Loucy (cell line): ENCODE measurements around the gene ANKRD10.

ENCODE experiments used
- H2AFZ ChIP-seq: fragments of 200-600 bp; sonication (generic); 2 replicates; pipeline ENCODE4 v1.6.0; 2016; ENCODE audit warnings: antibody characterized with exemption, mild to moderate bottlenecking, low read length, moderate library complexity
- H3F3A ChIP-seq: fragments of 200-600 bp; 2 replicates; pipeline ENCODE4 v1.6.0; 2016; ENCODE audit warnings: antibody characterized with exemption, low read depth, mild to moderate bottlenecking
- H3K27me3 ChIP-seq: fragments of 200-600 bp; sonication (generic); 2 replicates; pipeline ENCODE4 v1.6.1; 2014; ENCODE audit warnings: low read length, mild to moderate bottlenecking; ENCODE audit not compliant: insufficient read depth, poor library complexity, severe bottlenecking
- H3K36me3 ChIP-seq: fragments of 200-600 bp; sonication (generic); 2 replicates; pipeline ENCODE4 v1.6.1; 2016; ENCODE audit warnings: low read length; ENCODE audit not compliant: insufficient read depth
- H3K4me1 ChIP-seq: fragments of 200-600 bp; sonication (generic); 2 replicates; pipeline ENCODE4 v1.5.1; 2014; ENCODE audit warnings: low read length, mild to moderate bottlenecking; ENCODE audit not compliant: insufficient read depth, poor library complexity, severe bottlenecking
- H3K4me2 ChIP-seq: fragments of 200-600 bp; sonication (generic); 2 replicates; pipeline ENCODE4 v1.6.0; 2014; ENCODE audit warnings: antibody characterized with exemption, low read length, low read depth, mild to moderate bottlenecking; ENCODE audit not compliant: poor library complexity, severe bottlenecking
- H3K4me3 ChIP-seq: fragments of 200-600 bp; sonication (generic); 2 replicates; pipeline ENCODE4 v1.5.1; 2014; ENCODE audit warnings: low read length, mild to moderate bottlenecking, mixed read lengths; ENCODE audit not compliant: poor library complexity, severe bottlenecking
- H3K79me2 ChIP-seq: fragments of 200-600 bp; sonication (generic); 2 replicates; pipeline ENCODE4 v1.6.1; 2014; ENCODE audit warnings: low read length; ENCODE audit not compliant: insufficient read depth
- H3K9ac ChIP-seq: fragments of 200-600 bp; sonication (generic); 2 replicates; pipeline ENCODE4 v1.6.0; 2014; ENCODE audit warnings: mild to moderate bottlenecking, low read depth, low read length, moderate library complexity; ENCODE audit not compliant: poor library complexity, severe bottlenecking
- H3K9me2 ChIP-seq: fragments of 200-600 bp; sonication (generic); replicated peaks from 2 replicates; pipeline ENCODE4 v1.6.1; 2016; ENCODE audit warnings: low read depth, low read length, mixed read lengths
- H3K9me3 ChIP-seq: fragments of 200-600 bp; sonication (generic); 2 replicates; pipeline ENCODE4 v1.6.1; 2014; ENCODE audit warnings: mild to moderate bottlenecking, antibody characterized with exemption, low read length, low read depth; ENCODE audit not compliant: insufficient read depth
- H4K20me1 ChIP-seq: fragments of 200-600 bp; sonication (generic); 2 replicates; pipeline ENCODE4 v1.6.0; 2014; ENCODE audit warnings: antibody characterized with exemption, low read length, mild to moderate bottlenecking; ENCODE audit not compliant: insufficient read depth, poor library complexity, severe bottlenecking
- EZH2phosphoT487 ChIP-seq: fragments of 200-600 bp; IDR thresholded peaks from 2 replicates; pipeline ENCODE4 v1.6.1; 2018; ENCODE audit warnings: antibody characterized with exemption, mild to moderate bottlenecking, moderate library complexity, borderline replicate concordance
- TF ChIP-seq, protein P1 (sequence below): fragments of 200-600 bp; sonication (generic); conservative IDR thresholded peaks from 2 replicates; pipeline ENCODE4 v1.5.1; 2014; ENCODE audit warnings: mild to moderate bottlenecking, antibody characterized with exemption, low read length

Gene ANKRD10

DNA sequence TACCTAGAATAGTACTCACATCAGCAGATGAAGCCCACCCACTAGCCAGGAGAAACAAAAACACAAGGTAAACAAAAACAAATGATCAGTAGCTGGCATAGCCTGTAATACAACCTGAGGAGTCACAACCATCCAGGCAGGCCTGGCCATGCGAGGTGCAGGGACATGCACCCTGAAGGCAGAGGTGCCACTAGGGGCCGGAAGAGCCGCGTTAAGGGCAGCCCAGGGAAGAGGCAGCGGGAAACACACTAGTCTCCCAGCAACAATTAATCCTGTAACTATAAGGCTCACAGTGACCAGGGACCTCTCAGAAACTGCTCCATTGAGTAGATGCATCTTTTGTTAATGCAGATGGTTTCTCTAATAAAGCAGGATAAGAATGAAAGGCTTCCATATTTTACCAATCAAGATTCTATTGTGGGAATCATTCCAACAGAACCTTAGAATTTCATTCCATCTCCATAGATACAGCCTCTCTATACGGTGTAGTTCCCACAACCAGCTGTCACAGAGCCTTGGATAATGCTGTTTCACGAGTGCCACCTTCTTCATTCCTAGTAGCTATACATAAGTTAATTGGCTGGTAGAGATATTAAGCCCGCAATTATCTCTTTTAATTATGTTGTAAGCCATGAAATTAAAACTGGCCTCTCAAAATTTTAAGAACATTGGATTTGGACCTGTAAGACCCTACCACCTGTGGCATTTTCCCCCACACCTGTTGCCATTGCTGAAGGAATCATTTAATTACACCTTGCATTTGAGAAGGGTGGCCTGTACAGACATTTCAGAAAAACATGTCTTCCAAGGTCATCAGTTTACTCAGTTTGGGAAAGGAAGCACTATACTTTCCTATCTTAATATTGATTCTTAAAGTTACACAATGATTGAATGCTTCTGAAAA is 28.7 kb downstream of the ANKRD10 start:
- Histone ChIP-seq H3K27me3 (no peaks in the 10 kb centered on the region), H4K20me1 (no peaks in the 10 kb centered on the region), H3F3A (no peaks in the 10 kb centered on the region), H3K9me3 (no peaks in the 10 kb centered on the region), H3K4me3 (no peak overlapping the region), H2AFZ (no peak overlapping the region), H3K4me1 (no peaks in the 10 kb centered on the region), H3K79me2 (no peaks in the 10 kb centered on the region), H3K36me3 (peaks cover 5% of the 10 kb centered on the region; the same call in 1 of the 2 replicates), H3K9me2 (no peaks in the 10 kb centered on the region), H3K4me2 (no peak overlapping the region), H3K9ac (no peak overlapping the region)
- TF ChIP-seq EZH2phosphoT487: no peak
- TF ChIP-seq, protein P1, sequence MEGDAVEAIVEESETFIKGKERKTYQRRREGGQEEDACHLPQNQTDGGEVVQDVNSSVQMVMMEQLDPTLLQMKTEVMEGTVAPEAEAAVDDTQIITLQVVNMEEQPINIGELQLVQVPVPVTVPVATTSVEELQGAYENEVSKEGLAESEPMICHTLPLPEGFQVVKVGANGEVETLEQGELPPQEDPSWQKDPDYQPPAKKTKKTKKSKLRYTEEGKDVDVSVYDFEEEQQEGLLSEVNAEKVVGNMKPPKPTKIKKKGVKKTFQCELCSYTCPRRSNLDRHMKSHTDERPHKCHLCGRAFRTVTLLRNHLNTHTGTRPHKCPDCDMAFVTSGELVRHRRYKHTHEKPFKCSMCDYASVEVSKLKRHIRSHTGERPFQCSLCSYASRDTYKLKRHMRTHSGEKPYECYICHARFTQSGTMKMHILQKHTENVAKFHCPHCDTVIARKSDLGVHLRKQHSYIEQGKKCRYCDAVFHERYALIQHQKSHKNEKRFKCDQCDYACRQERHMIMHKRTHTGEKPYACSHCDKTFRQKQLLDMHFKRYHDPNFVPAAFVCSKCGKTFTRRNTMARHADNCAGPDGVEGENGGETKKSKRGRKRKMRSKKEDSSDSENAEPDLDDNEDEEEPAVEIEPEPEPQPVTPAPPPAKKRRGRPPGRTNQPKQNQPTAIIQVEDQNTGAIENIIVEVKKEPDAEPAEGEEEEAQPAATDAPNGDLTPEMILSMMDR: no peak

DNA sequence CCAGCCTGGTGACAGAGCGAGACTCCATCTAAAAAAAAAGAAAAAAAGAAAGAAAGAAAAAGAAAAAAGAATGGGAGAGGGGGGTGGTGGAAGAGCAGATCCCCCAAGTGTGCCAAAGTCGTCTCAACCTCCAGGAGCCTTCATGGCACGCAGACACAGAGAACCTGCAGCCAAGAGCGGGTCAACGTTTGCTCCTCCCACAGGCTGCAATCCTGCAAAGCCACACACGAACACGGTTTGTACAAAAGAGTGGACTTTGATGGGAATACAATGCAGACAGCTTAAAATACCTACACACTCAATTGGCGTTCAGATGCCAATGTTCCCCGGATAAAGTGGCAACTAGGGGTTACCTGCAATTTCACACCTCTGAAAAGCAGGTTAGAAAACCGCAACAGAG is 29.4 kb downstream of the ANKRD10 start:
- no peaks in the 10 kb centered on the region; the same call in 1 of the 2 replicates for H3K36me3 ChIP-seq
- no peaks in the 10 kb centered on the region for H3F3A ChIP-seq
- no peak overlapping the region for H3K9ac ChIP-seq
- H3K4me1 ChIP-seq: no peaks in the 10 kb centered on the region
- H3K79me2 ChIP-seq: no peaks in the 10 kb centered on the region
- TF ChIP-seq, protein P1: no peak
- TF ChIP-seq EZH2phosphoT487: no peak
- no peak overlapping the region for H3K4me2 ChIP-seq
- H3K27me3 ChIP-seq: no peaks in the 10 kb centered on the region
- no peak overlapping the region for H2AFZ ChIP-seq
- H4K20me1 ChIP-seq: no peaks in the 10 kb centered on the region
- no peak overlapping the region for H3K4me3 ChIP-seq
- H3K9me3 ChIP-seq: no peaks in the 10 kb centered on the region
- no peaks in the 10 kb centered on the region for H3K9me2 ChIP-seq

DNA sequence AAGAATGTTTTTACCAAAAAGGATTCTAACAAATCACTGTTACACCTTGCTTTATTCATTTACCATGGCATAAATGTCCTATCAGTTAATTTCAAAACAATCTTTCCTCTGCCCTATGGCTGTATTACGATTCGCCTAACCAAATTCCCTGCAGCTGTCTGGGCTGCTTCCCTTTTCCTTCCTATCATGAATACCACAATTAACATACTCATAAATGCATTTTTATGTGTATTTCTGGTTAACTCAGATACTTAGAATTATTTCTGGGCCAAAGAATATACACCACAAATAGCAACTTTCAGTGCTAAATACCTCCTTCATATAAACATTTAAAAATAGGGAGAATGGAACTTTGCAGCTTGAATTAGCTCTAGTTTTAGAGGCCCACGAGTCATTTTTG is 30.4 kb downstream of the ANKRD10 start:
- Histone ChIP-seq H3F3A (no peaks in the 10 kb centered on the region), H3K9me3 (no peaks in the 10 kb centered on the region), H3K79me2 (no peaks in the 10 kb centered on the region), H3K27me3 (no peaks in the 10 kb centered on the region), H3K4me2 (no peak overlapping the region), H4K20me1 (no peaks in the 10 kb centered on the region), H3K36me3 (no peaks in the 10 kb centered on the region), H3K9me2 (no peaks in the 10 kb centered on the region), H3K4me1 (no peaks in the 10 kb centered on the region), H3K9ac (no peak overlapping the region), H2AFZ (no peak overlapping the region), H3K4me3 (no peak overlapping the region)
- TF ChIP-seq, protein P1: no peak
- no peak for TF ChIP-seq EZH2phosphoT487
